ENCODE results near the gene KAT8.
"Not testable (repeated sequence)": the region's sequence is repeated elsewhere in the genome, so short reads cannot be mapped to it uniquely, and the experiment has no call there.

Gene KAT8

DNA sequence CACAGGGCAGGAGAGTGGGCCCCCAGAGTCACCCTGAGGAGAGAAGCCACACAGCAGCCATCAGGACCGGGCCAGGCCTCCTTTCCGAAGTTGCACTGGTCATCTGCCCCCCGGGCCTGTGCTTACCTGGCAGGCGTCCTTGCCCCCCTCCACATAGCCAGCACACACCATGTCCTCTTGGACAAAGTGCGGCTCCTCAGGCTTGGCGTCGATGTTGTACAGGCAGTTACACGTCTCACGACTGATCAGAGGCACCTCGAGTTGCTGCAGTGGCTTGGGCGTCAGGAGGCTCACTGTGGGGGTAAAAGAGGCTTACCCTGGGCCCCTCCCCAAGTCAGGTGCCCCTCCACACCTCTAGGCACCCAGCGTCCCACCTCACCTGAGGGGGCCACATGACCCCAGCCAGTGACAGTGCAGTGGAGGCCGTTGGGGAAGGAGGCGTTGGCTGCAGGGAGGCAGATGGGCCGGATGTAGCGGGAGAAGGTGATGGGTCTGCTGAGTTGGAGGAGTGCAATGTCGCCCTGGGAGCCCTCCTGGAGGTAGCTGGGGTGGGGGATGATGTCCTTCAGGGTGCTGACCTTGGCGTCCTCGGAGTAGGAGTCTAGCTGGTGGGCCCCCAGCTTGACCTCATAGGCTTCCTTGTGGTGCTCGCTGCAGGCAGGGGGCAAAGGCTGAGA is 15.0 kb downstream of the KAT8 start:
- DNase-seq: no peak

GRCh38 chr16:31133046-31133501 is 15.6 kb downstream of the KAT8 start:
- DNase-seq: no peak

GRCh38 chr16:31134091-31134571 is 16.7 kb downstream of the KAT8 start:
- DNase-seq: no peak

GRCh38 chr16:31134625-31135534 is 17.4 kb downstream of the KAT8 start:
- DNase-seq: no peak

DNA sequence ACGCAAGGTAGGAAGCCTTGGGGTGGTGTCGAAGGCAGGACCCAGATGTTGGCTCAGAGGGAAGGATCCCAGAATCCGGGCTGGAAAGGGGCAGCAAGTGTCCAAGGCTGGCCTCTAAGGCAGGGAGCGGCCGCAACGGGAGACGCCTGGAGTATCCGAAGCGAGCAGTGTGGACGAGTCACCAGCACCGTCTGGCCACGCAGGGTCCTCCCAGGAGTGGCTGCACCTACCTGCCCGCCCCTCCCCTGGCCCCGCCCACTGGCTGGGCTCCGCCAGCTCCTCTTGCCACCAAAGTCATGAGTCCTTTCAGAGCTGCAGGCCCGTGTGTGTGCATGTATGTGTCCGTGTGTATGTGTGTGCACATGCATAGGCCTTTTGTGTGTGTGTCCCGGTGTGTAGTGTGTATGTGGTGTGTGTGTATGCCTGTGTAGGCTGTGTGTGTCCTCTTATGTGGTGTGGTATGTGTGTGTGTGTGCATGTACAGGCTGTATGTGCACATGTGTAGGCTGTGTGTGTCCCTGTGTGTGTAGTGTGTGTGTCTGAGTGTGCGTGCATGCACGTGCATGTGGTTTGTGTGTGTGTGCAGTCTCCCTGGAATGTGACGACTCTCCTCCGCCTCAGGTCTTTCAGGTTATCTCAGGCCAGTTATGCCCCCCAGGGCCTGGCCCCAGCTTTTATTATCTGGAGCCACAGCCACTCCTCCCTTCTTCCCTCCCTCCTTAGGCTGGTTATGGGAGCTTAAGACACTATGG is 18.2 kb downstream of the KAT8 start, which contains the start of gene PRSS8:
Gene PRSS8, minus strand, starts transcription at position 193 of the 752 bp plus-strand sequence. CDS start 229 bp downstream, outside the sequence.
- DNase-seq: peak in 1 of 14 donors; percentile 19

DNA sequence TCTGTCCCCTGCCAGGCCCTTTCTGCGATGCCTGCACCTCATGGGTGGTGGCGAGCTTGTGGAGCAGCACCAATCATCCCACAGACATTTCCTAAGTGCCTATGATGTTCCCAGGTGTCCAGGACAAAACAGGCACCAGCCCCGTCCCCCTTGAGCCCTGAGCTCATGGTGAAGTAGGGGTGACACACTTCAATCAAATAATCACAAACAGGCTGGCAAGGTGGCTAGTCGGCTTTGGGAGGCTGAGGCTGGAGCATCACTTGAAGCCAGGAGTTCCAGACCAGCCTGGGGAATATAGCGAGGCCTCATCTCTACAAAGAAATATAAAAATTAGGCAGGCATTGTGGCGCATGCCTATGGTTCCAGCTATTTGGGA is 18.8 kb downstream of the KAT8 start:
- DNase-seq: no peak

- not testable (repeated sequence) for DNase-seq
Observed at GRCh38 chr16:31136822-31137499, 19.5 kb downstream of the KAT8 start.

GRCh38 chr16:31138621-31139578 is 21.4 kb downstream of the KAT8 start:
- DNase-seq: no peak

DNA sequence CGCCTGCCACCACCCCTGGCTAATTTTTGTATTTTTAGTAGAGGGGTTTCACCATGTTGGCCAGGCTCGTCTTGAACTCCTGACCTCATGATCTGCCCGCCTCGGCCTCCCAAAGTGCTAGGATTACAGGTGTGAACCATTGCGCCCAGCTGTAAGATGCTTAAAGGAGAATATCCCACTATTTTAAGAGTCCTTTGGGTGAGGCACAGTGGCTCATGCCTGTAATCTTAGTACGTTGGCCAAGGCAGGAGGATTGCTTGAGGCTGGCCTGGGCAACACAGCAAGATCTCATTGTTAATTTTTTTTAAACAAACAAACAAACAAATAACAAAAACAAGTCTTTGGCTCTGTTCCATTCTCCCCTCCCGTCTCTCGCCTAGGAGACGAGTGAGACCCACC is 23.6 kb downstream of the KAT8 start:
- DNase-seq: not testable (repeated sequence)

DNA sequence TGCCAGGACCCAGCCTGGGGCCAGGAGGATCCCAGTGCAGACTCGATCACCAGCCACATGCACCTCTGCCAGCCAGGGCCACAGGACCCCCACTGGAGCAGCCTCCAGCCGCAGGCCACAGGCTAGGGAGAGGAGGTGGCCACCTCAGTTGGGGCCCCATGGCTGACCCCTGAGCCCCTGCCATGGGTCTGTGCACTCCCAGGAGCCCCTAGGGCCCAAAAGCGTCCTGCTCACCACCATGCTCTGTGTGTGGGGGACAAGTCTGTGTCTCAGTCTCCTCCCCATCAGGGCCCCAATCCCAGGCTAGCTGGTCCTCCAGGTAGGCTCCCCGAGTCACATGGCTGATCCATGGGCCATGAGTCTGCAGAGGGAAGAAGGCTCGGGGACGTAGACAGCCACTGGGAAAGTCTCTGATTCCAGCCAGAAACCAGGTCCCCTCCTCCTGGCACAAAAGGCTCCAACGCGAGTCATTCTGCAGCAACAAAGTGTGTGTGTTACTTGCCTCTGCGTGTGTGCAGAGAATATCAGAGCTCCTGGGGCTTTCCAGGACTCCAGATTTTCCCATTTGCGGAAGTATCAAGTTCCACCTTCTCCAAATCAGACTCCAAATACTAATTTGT is 24.1 kb downstream of the KAT8 start:
- DNase-seq: peak in 6 of 14 donors; percentile 49 to 69 (median 62)

DNA sequence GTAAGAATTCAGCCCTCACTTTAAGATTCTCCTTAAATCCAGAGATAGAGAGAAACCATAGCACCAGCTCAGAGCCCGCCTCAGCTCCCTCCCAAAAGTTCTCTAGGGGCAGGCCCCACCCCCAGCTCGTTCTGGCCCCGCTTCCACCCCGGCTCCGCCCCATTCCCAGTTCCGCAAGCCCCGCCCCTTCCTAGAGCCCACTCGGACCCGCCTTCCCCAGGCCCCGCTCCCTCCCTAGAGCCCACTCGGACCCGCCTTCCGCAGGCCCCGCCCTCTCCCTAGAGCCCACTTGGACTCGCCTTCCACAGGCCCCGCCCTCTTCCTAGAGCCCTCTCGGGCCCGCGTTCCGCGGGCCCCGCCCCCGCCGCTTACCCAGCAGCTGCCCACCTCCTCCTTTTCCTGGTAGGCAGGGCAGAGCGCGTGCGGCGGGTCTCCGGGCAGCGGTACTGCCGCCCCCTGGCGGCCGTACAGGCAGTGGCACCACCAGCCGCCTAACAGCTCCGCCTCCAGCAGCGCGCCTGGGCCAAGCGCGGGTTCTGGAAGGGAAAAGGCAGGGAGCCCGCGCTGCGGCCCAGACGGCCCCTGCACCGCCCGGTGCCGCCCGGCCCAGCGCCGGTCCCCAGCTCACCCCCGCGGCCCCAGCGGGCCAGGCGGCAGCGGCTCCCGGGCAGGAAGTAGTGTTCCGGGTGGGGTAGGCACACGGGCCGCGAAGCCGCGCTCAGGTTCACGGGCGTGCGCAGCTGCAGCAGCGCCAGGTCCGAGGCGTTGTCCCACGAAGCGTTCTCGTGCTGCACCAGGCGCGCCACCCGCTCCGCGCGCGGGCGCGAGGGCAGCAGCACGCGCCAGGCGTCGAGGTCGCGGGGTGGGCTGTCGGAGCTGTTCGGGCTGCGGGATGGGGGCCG is 24.9 kb downstream of the KAT8 start:
- DNase-seq: peak; percentile 71 to 99 (median 94)

- DNase-seq: no peak
Observed at GRCh38 chr16:31143011-31143693, 25.7 kb downstream of the KAT8 start.

DNA sequence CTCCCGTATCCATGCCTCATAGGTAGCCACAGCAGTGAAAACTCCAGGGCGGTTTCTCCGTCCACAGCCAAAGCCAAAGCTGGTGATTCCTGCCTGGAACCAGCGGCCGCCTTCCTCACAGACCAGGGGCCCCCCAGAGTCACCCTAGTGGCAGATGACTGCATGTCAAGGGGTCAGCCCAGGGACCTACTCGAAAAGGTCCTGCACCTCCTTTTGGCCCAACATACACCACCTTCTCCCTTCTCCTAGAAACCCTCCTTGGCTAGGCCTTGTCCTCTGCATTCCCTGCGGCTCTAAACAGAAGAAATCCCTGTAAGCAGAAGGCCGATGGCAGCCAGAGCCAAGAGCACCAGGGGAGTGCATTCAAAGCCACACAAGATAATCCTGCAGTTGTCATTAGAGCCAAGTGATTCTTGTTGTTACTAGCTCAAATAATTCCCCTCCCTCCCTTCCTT is 26.3 kb downstream of the KAT8 start:
- no peak for DNase-seq

- not testable (repeated sequence) for DNase-seq
Observed at GRCh38 chr16:31144418-31144817, 27.0 kb downstream of the KAT8 start.

DNA sequence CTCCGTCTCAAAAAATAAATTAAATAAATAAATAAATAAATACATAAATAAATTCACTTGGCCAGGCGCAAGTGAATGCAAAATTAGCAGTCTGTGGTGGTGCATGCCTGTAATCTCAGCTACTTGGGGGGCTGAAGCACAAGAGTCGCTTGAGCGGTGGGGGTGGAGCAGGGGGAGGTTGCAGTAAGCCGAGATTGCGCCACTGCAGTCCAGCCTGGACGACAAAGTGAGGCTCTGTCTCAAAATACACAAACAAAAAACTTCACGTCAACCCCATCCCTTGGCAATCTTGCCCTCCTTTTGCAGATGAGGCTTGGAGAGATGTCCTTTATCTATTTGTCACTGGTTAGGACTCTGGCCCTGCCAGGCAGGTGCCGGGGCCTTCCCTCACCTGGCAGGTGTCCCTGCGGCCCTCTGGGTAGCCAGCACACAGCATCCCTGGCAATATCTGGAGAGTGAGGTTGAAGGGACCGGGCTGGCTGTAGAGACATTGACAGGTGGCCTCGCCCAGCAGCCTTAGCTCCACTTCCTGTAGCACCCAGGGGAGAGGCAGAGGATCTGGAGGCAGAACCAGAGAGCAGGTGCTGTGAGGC is 28.0 kb downstream of the KAT8 start:
- DNase-seq: peak in 1 of 14 donors; percentile 11

GRCh38 chr16:31147574-31147973 is 30.1 kb downstream of the KAT8 start:
- no peak for DNase-seq

- no peak for DNase-seq
Observed at GRCh38 chr16:31148281-31148728, 30.8 kb downstream of the KAT8 start.

- DNase-seq: no peak
Observed at GRCh38 chr16:31148896-31149295, 31.4 kb downstream of the KAT8 start.
